Fibroblast of lung (primary cell): Measurements from ENCODE around the gene MRPS31.

Experiments
- CTCF ChIP-seq, 2 donors: IDR thresholded peaks in 1 of 2; conservative IDR thresholded peaks in 1 of 2; 1 replicate in 1 of 2; 2 replicates in 1 of 2; pipeline ENCODE4 v1.5.1; 2011 to 2012; ENCODE audit warnings: low read length in 2 of 2, control low read depth in 1 of 2, inconsistent platforms in 1 of 2, low read depth in 1 of 2, mild to moderate bottlenecking in 1 of 2
- EZH2 ChIP-seq: IDR thresholded peaks from 2 replicates; pipeline ENCODE4 v1.5.1; 2012; ENCODE audit warnings: low read length, control low read depth, mild to moderate bottlenecking; ENCODE audit errors: missing control alignments

DNA sequence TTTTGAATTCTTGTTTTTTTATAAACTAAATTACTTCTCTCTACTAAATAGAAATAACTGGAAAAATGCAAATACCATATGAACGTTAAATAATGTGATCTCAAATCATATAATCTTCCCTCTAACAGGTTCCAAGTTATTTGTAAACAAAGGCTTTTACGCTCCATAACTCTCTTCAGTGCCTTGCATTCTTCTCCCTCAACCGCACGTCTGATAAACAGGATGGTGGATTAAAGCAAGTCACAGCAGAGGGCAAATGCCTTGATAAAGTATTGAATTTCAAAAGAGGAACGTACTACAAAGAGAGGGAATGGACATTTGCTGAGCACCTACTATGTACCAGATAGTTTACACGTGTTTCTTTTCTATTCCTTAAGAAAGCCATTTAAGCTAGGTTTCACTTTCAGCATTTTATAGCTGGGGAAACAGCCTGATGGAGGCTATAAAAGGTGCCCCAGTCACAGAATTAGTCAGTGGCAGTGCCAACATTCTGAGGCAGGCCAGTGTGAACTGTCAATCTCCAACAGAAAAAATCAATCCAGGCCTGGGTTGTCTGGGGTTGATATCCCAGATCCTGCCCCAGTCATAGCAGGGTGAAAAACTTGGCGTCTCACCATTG lies 15.8 kb downstream of the MRPS31 start:
- TF ChIP-seq CTCF (conservative IDR thresholded peaks at IDR 0.05 in 1 of 2, IDR thresholded peaks at IDR 0.05 in 1 of 2; ENCODE audit: low read depth in 1 of 2, low read length in 2 of 2) (no peak), EZH2 (no peak)
